Activated CD8-positive, alpha-beta T cell treated with anti-CD3 and anti-CD28 coated beads for 36 hours (primary cell): Measurements from ENCODE around the gene DPYD. TPM values are rescaled to one million over a fixed set of nuclear protein-coding genes. Genes with fewer than 3 reads are reported as not detected.
A peak's percentile ranks its signal among the peaks of the same experiment; 100 is the strongest.

ENCODE experiments used
- ATAC-seq: fragments of 200-7000 bp; cut with Tn5 transposase; one replicate; pipeline ENCODE4 v1.10.0; 2021; ENCODE audit warnings: mild to moderate bottlenecking, moderate library complexity
- CTCF ChIA-PET: fragments of 350-600 bp; sonication (Branson Sonifier 250); formaldehyde crosslinking; loops from one replicate; lab custom pipeline; 2021; ENCODE audit warnings: antibody characterized with exemption; lab: Charles Lee
- POLR2A ChIA-PET: fragments of 350-600 bp; sonication (Branson Sonifier 250); formaldehyde crosslinking; loops from one replicate; lab custom pipeline; 2021; ENCODE audit warnings: antibody characterized with exemption; lab: Charles Lee
- DNase-seq: peaks from one replicate; pipeline ENCODE4 v3.0.0-alpha.2; 2020
- H3K27ac Mint-ChIP-seq: one replicate; pipeline ENCODE4 v1.8.0; 2021; ENCODE audit warnings: mild to moderate bottlenecking, mixed read lengths
- H3K27me3 Mint-ChIP-seq: one replicate; pipeline ENCODE4 v1.8.0; 2021; ENCODE audit warnings: mixed read lengths
- H3K36me3 Mint-ChIP-seq: one replicate; pipeline ENCODE4 v1.8.0; 2021; ENCODE audit warnings: low read depth, mixed read lengths
- H3K4me1 Mint-ChIP-seq: one replicate; pipeline ENCODE4 v1.8.0; 2021; ENCODE audit warnings: low read depth, mixed read lengths
- H3K4me3 Mint-ChIP-seq: one replicate; pipeline ENCODE4 v1.8.0; 2021; ENCODE audit warnings: mild to moderate bottlenecking, moderate library complexity, mixed read lengths
- H3K9me3 Mint-ChIP-seq: one replicate; pipeline ENCODE4 v1.8.0; 2021; ENCODE audit warnings: mixed read lengths
- CTCF ChIP-seq: fragments of 200-600 bp; IDR thresholded peaks from one replicate; pipeline ENCODE4 v1.8.0; 2022; ENCODE audit warnings: antibody characterized with exemption, mild to moderate bottlenecking
- intact Hi-C: fragments of 100-400 bp; cut with micrococcal nuclease; formaldehyde crosslinking; loops from one replicate; pipeline ENCODE4 v1.10.0; 2022
- total RNA-seq, 2 experiments: library from RNA; stranded (reverse); gene quantifications; one replicate each; pipeline ENCODE4 v1.2.3, GENCODE V29; 2021

The DPYD gene
- total RNA-seq, 2 experiments from 2014 or later = 10.7 to 10.8 TPM

GRCh38 chr1:97033949-97034348, 886.9 kb downstream of the DPYD start:
- ChIA-PET POLR2A (no interaction called here), CTCF (no interaction called here)
- no peaks in the 10 kb centered on the region for H3K36me3 Mint-ChIP-seq
- no peak overlapping the region for H3K27ac Mint-ChIP-seq
- DNase-seq = peak; percentile 9
- no peak overlapping the region for H3K4me3 Mint-ChIP-seq
- no peaks in the 10 kb centered on the region for H3K4me1 Mint-ChIP-seq
- intact Hi-C loops = no loop called here
- no peak for TF ChIP-seq CTCF
- peaks cover 3% of the 10 kb centered on the region for H3K27me3 Mint-ChIP-seq
- no peaks in the 10 kb centered on the region for H3K9me3 Mint-ChIP-seq
- no peak for ATAC-seq
